GM13977 (cell line): ENCODE data around the gene FAM236B.
"Not testable (repeated sequence)": the region's sequence is repeated elsewhere in the genome, so short reads cannot be mapped to it uniquely, and the experiment has no call there.

Source experiments
- DNase-seq: peaks from one replicate; pipeline ENCODE4 v3.0.0; 2012; ENCODE audit warnings: low spot score
- CTCF ChIP-seq: IDR thresholded peaks from 2 replicates; pipeline ENCODE4 v1.5.1; 2012; ENCODE audit warnings: mild to moderate bottlenecking, control low read depth; ENCODE audit not compliant: insufficient read depth; ENCODE audit errors: extremely low read depth, missing control alignments
- in situ Hi-C: fragments of 300-500 bp; cut with MboI; formaldehyde crosslinking; loops from one replicate; pipeline ENCODE4 v1.12.0; 2022; ENCODE audit warnings: low sequenced_read_pairs, low pct_unique_long_range_greater_than_20kb, mixed read lengths, inconsistent platforms; ENCODE audit not compliant: unreplicated experiment

The FAM236B gene

GRCh38 chrX:72782560-72782959 lies at the start of gene FAM236B:
FAM236B (minus strand) TSS chrX:72782660; CDS start chrX:72782560, 100 bp downstream.
- in situ Hi-C loops, DNase-seq: not testable (repeated sequence)

DNA sequence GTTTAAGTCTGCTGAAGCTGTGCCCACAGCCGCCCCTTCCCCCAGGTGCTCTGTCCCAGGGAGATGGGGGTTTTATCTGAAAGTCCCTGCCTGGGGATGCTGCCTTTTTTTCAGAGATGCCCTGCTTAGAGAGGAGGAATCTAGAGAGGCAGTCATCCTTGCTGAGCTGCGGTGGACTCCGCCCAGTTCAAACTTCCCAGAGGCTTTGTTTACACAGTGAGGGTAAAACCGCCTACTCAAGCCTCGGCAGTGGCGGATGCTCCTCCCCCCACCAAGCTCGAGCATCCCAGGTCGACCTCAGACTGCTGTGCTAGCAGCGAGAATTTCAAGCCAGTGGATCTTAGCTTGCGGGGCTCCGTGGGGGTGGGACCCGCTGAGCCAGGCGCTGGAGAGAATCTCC lies 48.2 kb upstream of the FAM236B start:
- DNase-seq, in situ Hi-C loops: not testable (repeated sequence)

GRCh38 chrX:72808110-72808509 lies 25.6 kb upstream of the FAM236B start, which contains the start of gene FAM236D:
FAM236D (minus strand) TSS chrX:72808210; CDS start chrX:72808110, 100 bp downstream.
- in situ Hi-C loops, DNase-seq: not testable (repeated sequence)

GRCh38 chrX:72790390-72790789 lies 7.9 kb upstream of the FAM236B start:
- in situ Hi-C loops: not testable (repeated sequence)

DNA sequence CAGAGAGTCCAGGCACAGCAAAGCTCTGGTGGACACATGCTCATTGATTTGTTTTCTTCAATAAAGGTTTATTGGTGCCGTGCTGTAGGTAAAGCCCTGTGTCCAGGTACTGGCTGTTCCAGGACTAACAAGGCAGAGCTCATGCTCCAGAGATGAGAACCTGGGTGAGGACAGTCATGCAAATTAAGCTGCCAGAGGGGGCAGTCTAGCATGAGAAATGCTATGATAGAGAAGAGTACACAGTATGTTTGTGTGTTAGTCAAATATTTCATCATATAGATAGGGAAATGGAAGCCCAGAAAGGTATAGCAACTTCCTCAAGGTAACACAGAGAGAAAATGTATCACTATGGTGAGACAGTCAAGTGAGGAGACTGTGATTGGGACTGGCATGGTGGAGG lies 5.7 kb upstream of the FAM236B start:
- DNase-seq, in situ Hi-C loops: not testable (repeated sequence)

More at GRCh38 chrX:72790390-72790789, 7.9 kb upstream of the FAM236B start:
- not testable (repeated sequence) for DNase-seq

DNA sequence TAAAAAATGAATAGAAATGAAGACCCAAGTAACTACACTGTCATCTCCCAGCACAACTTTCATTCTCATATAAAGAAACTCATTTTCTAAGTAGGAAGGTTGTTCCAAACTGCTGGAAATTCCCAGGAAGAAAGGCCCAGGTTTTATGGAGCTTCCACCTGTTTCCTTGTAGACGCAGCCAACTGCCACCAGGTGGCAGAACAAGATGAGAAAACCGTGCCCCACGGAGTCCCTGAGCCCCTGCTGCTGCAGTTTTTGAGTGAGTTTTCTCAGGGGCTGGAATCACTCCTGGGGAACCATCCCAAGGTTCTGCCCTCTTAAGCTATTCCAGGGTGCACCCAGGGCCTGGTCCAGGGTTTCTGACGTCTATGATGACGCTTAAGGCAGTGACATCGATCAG lies 1.5 kb upstream of the FAM236B start:
- in situ Hi-C loops, DNase-seq: not testable (repeated sequence)

DNA sequence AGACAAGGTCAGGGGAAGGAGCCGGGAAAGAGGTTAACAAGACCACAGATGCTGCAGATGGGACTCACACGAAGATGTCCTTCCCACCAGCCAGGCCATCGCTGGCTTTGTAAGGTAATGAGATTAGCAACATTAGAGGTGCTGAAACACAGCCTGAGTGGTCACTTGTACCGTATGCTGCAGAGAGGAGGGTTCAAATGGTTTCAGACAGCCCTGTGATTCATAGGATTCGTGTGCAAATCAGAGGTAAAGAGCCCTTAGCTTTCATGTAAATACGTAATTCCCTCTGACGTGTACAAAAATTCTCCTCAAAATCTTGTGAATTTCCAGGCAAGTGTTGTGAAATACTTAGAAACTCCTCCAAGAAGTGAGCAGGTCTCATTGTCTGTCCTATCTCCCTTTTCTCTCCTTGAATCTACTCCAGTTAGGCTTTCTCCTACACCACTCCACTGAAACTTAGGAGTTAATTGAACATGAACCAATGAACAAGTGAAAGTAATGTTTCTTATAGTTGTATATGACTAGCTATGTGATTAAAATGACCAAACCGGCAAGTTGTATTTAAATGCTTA lies 991 bp upstream of the FAM236B start:
- DNase-seq, in situ Hi-C loops: not testable (repeated sequence)

DNA sequence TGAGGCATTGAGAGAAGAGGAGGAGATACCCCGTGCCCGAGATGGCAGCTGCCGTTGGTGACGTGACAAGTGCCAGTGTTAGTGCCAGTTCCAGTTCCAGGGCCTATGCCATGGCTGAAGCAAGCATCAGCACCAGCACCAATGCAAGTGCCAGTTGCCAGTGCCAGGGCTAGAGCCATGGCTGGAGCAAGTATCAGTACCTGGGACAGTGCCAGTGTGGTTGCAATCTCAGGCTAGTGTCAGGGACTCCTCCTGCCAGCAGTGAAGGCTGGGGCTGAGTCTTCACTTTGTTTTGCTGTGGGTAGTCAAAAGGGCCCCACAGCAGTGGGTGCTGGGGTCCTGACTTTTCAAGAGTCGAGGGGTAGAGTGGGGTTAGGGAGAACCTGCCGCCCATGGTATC lies 4.3 kb downstream of the FAM236B start:
- in situ Hi-C loops: not testable (repeated sequence)

GRCh38 chrX:72777467-72777790 lies 5.0 kb downstream of the FAM236B start:
- in situ Hi-C loops: not testable (repeated sequence)

More for the DNA sequence above, 4.3 kb downstream of the FAM236B start:
- not testable (repeated sequence) for DNase-seq

GRCh38 chrX:72776653-72777466 lies 5.6 kb downstream of the FAM236B start, which contains the start of gene DMRTC1B:
DMRTC1B (plus strand) TSS chrX:72776890; CDS start chrX:72845136, 68,246 bp downstream.
- in situ Hi-C loops, DNase-seq: not testable (repeated sequence)

More at GRCh38 chrX:72777467-72777790, 5.0 kb downstream of the FAM236B start:
- not testable (repeated sequence) for DNase-seq

DNA sequence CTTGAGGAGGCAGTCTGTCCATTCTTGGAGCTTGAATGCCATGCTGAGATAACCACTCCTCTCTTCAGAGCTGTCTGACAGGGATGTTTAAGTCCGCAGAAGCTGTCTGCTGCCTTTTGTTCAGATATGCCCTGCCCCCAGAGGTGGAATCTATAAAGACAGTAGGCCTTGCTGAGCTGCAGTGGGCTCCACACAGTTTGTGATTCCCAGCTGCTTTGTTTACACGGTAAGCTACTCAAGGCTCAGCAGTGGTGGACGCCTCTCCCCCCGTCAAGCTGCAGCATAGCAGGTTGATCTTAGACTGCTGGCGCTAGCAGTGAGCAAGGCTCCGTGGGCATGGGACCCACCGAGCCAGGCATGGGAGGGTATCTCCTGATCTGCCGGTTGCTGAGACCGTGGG lies 22.0 kb downstream of the FAM236B start:
- in situ Hi-C loops, DNase-seq: not testable (repeated sequence)

DNA sequence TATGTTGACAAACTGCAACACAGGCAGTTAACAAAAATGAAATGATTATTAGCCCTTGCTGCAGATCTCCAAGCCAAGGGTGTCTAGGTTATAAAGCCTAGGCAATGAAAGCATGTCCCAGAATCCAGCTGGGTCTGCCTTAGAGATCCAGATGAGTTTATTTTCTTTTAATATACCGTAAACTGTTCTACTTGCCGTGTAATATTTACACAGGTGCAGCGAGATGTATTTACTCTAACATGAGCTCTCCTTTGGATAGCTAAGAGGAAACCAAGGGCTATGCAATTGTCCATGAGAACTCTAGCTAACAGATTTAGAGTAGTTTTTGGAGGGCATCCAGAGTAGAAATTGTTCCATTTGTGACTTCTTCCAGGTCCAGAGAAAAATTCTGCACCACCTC lies 33.9 kb downstream of the FAM236B start:
- in situ Hi-C loops: not testable (repeated sequence)

GRCh38 chrX:72745546-72745945 lies 36.9 kb downstream of the FAM236B start:
- in situ Hi-C loops, DNase-seq: not testable (repeated sequence)

More for the DNA sequence above, 33.9 kb downstream of the FAM236B start:
- not testable (repeated sequence) for DNase-seq

GRCh38 chrX:72735561-72735960 lies 46.9 kb downstream of the FAM236B start:
- DNase-seq: no peak
- in situ Hi-C loops: no loop called here
- TF ChIP-seq CTCF: no peak

- DNase-seq, in situ Hi-C loops: not testable (repeated sequence)
Measured at GRCh38 chrX:72733636-72734035, 48.8 kb downstream of the FAM236B start.
